GM19468 (cell line): ENCODE data around the gene TCHP.

ENCODE experiments used
- ATAC-seq: cut with Tn5 transposase; IDR thresholded peaks from one replicate; pipeline ENCODE4 v1.9.1; 2021; ENCODE audit warnings: mild to moderate bottlenecking, moderate library complexity, moderate number of reproducible peaks; ENCODE audit not compliant: unreplicated experiment; ENCODE audit errors: extremely low read depth

TCHP gene

DNA sequence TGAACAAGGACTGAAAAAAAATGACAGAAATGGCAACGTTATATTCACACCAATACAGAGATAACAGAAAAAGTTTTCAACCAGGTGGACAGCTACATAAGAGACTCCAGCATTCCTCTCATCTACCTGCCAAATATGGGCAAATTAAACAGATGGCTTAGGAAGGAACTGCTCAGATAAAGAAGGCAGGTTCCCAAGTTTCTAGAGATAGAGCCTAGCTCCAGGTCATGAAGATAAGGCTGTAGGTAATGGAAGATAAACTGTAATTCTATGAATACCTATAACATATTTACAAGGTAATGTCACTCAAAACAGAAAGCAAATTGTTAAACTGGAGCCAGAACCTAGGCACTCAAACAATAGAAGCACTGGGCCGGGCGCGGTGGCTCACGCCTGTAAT, 53.6 kb downstream of the TCHP start:
- no peak for ATAC-seq

DNA sequence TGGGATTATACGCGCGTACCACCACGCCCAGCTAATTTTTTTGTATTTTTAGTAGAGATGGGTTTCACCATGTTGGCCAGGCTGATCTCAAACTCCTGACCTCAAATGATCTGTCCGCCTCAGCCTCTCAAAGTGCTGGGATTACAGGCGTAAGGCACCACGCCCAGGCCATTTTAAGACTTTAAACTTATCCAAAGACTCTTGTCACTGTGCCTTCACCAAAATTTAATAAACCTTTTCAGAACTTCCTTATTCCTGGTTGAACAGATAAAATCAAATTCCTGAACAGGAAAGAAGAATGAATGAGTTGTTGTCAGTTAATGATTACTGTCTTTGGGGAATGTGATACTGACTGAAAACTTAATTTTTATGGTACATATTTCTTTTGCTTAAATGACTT, 58.3 kb downstream of the TCHP start:
- ATAC-seq = no peak

DNA sequence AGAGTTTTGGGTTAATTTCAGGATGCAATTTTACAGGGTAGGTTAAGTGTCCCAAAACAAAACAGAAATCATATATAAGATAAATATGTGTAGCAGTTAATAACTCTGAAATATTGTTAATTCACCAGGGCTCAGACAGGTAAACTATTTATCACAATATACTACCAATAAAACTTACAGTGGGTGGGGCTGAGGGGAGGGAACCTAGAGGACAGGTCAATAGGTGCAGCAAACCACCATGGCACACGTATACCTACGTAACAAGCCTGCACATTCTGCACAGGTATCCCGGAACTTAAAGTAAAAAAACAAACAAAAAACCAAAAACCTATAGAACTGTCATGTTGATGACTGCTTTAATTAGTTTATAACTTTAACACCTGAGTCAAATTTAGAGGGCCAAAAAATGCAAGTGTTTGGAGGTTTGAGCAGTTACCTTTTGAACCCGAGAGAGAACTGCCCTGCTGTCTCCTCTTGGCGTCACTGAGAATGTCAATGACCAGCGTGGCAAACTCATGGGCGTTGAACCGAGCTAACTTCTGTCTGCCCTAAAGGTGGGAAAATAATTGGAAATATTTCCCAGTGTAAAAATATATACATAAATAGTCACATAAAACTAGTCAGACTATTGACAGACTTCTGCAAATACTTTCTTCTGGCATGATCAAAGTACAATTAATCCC, 59.5 kb downstream of the TCHP start:
- ATAC-seq = no peak

DNA sequence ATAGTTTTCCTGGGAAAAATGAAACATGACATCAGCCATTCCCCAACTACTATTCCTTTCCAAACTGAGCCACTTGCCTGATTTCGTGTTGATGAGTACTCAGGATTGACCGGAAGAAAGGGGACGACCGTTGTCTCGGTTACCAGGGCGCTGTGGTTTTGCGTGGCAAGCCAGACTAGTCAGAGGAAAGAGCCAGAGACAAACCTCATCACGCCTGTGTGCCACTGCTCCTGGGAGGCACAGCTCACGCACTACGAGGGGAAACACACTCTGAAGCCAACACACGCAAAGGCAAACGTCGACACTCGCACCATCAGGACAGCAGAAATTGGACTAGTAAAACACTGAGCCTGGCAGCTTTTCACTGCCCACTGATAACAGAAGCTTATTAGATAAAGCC, 61.1 kb downstream of the TCHP start:
- no peak for ATAC-seq

DNA sequence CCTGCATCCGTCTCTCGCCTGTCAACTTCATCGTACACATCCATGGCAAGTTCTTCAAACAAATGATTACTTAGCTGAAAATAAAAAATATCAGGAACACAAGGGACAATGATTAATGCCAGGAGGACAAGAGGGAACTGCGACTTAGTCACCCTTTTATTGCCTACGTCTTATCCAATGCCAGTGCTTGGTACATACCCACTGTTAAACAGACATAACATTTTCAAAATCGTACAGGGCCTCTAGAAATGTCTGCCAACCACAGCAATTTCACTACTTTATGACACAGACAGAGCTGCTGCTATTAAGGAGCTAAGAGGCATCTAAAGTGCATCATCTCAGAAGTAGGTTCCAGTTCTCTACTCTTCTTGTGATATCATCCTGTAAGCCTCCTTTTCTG, 61.5 kb downstream of the TCHP start:
- ATAC-seq = no peak

DNA sequence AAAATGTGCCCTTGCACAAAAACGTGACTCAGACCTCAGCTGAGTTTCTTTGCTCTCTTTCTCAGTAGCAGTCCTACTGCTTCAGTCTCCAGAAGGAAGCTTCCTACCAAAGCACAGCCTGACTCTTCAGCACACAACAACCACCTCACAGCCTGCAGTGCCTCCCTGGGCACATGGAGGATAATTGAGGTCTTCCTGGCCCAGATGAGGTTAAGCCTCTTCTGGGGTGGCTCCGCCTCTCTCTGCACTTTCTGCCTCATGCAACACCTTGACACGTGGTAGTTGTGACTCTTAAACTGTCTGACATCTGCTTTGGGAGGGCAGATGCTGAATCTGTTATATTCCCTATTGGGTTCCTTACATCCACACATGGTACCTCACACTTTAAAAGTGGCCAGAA, 62.3 kb downstream of the TCHP start:
- ATAC-seq = no peak

DNA sequence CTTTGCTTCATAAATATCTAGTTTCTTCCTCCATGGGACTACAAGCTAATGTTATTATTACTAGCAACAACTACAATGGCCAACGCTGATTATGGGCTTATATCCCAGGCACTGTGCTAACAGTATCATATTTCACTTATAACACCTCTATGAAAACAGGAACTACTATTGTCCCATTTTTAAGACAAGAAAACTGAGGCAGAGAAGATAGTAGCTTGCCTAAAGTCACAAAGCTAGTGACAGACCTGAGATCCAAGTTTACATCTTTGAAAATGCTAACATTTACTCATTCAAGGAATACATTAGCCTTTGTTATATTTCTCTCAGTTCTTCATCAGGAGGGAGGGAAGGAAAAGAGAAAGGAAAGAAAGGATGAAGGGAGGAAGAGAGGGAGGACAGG, 63.3 kb downstream of the TCHP start:
- no peak for ATAC-seq

DNA sequence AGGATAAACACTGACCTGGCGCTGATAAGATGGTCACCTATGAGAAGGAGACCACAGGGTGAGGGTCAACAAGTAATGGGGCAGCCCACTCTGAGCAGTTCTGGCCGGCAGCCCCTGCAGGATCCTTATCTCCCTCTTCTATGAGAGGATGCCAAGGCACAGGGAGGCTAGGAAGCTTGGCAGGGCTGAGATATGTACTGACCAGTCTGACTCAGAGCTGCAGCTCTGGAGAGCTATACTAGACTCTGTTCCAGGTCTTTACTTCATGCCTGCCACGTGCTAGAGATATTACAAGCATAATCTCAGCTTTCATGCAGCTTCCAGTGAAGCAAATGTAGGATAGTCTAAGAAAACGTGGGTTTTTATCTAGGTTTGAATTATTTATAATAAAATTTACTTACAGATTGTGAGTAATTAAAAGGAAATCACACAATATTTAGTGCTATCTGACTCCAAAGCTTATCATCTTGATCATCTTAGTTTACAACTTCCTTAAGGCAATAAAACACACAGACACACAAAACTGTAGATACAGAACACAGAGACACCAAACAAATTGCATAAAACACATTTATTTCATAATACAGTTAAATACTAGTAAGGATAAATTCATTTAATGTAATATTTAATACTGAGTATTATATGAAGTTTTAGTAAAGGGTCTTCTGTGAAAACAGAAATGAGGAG, 63.8 kb downstream of the TCHP start:
- ATAC-seq = no peak

DNA sequence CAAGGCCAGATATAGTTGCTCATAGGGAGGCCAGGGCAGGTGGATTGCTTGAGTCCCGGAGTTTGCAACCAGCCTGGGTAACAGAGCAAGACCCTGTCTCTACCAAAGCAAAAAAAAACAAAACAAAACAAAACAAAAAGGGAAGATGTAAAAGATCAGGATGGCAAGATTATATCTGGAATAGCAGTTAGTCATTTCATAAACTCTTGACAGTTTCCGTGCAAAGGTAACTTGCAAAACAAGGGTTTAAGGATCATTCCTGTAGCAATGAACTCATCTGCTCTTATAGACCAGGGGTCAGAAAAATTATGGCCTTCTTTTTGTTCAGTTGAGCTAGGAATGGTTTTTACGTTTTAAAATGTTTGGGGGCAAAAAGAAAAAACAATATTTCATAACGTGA, 66.5 kb downstream of the TCHP start:
- ATAC-seq = no peak

DNA sequence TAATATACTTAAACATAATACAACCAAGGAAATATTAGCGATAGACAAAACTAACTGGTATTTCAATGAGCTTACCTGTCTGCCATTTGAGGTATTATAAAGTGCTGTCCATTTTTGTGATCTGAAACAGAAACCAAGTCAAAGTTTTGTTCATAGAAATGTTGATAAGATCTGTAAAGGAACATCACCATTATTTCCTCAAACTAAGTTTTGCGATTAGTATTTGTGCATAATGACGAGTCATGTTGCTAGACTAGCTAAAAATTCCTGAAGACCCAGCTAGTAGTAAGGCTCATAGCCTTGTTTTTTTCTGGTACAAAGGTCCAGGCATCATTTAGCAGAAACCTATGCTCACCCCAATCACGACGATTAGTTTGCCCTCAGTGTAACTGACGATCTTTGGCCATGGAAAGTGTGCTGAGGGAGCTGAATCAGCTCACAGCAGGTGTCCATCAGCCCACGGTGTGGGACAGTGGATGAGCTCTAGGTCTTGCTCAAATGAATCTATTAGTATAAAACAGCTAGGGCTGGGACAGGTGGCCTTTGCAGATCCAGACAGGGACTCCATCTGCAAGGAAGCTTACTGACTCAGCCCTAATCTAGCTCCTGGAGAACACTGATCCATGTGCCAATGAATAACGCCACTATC, 67.4 kb downstream of the TCHP start:
- ATAC-seq = no peak
